Measurements from ENCODE around the gene TLK2.
"Not testable (repeated sequence)": the region's sequence is repeated elsewhere in the genome, so short reads cannot be mapped to it uniquely, and the experiment has no call there.

- not testable (repeated sequence) for TF ChIP-seq CTCF, POLR2A, EP300, POLR2AphosphoS5 (IDR thresholded peaks at IDR 0.05)
Measured at GRCh38 chr17:62500463-62500862, 21.8 kb downstream of the TLK2 start.

Measured in suprapubic skin (tissue), 4 donors.